ENCODE data around the gene PLEKHG5. TPM values are rescaled to one million over a fixed set of nuclear protein-coding genes. Genes with fewer than 3 reads are reported as not detected.
A peak's percentile ranks its signal among the peaks of the same experiment; 100 is the strongest.

PLEKHG5 gene
- polyA plus RNA-seq, 2 of the 4 experiments (the other 2 are of a cell fraction), result 0.84 to 3.1 TPM

DNA sequence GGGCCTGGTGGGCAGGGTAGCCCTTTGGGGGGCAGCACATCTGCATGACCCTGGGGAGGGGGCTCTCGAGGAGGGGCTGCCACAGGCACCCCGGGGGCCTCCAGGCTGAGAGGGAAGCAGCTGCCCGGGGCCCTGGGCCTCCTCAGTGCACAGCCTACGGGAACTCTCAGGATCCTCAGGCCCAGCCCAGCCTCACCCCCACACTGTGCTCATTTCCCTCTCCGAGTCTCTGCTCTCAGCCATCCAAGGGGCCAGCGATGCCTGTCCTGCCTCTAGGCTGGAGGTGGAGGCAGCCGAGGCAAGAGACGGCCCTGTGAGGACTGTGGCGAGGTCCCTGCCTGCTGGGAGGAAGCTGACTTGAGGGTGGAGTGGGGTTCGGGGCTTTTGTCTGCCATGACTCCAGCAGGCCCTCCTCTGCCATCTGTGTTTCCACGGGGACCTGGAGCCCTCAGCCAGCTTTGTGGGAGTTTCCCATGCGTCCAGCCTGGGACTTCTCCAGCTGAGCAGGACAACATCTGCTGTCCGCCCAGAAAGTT is 7.2 kb upstream of the PLEKHG5 start:
- ATAC-seq, result peak in 1 of 2 experiments; percentile 16; a peak in 2 of 6 replicates
- Histone ChIP-seq H3K27ac (no peak overlapping the region), H3K4me2 (no peak overlapping the region), H3K4me3 (no peak overlapping the region), H3K9me3 (no peaks in the 10 kb centered on the region), H3K4me1 (peaks cover 11% of the 10 kb centered on the region)
- WGBS (ENCODE audit: missing lambda C conversion rate), result 88% methylated on average over 7 of the region's 13 CpGs
- no peak for DNase-seq (ENCODE audit: low read depth in 1 of 2, low spot score in 1 of 2)
- ChIA-PET POLR2A (no interaction called here), CTCF (interaction anchor here (1.1 to 8.8 kb wide), 4 partner anchors 8 to 56 kb away, joined by 3 to 54 read pairs (median 6); partner anchors contain the start of genes NOL9, PLEKHG5 and TAS1R1)
- no peak for FAIRE-seq
- TF ChIP-seq CBX2 (IDR thresholded peaks at IDR 0.05; ENCODE audit: borderline replicate concordance, low read depth) (no peak), KDM5A (IDR thresholded peaks at IDR 0.05) (no peak), MAZ (IDR thresholded peaks at IDR 0.05; ENCODE audit: borderline replicate concordance, low read depth, low read length) (no peak), ESRRA (IDR thresholded peaks at IDR 0.05; ENCODE audit: borderline replicate concordance, low read length) (no peak), TFCP2L1 (CRISPR knock-in tag; IDR thresholded peaks at IDR 0.05) (no peak), KDM1A (IDR thresholded peaks at IDR 0.05; ENCODE audit: low read depth) (no peak), HOXB5 (CRISPR knock-in tag; IDR thresholded peaks at IDR 0.05) (no peak), CEBPB (IDR thresholded peaks at IDR 0.05) (no peak), JUNB (IDR thresholded peaks at IDR 0.05) (no peak), EHMT2 (IDR thresholded peaks at IDR 0.05; ENCODE audit: low read depth) (no peak), RFX5 (IDR thresholded peaks at IDR 0.05) (no peak)
- TF ChIP-seq, protein P1, sequence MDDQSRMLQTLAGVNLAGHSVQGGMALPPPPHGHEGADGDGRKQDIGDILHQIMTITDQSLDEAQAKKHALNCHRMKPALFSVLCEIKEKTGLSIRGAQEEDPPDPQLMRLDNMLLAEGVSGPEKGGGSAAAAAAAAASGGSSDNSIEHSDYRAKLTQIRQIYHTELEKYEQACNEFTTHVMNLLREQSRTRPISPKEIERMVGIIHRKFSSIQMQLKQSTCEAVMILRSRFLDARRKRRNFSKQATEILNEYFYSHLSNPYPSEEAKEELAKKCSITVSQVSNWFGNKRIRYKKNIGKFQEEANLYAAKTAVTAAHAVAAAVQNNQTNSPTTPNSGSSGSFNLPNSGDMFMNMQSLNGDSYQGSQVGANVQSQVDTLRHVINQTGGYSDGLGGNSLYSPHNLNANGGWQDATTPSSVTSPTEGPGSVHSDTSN (IDR thresholded peaks at IDR 0.05), result no peak

DNA sequence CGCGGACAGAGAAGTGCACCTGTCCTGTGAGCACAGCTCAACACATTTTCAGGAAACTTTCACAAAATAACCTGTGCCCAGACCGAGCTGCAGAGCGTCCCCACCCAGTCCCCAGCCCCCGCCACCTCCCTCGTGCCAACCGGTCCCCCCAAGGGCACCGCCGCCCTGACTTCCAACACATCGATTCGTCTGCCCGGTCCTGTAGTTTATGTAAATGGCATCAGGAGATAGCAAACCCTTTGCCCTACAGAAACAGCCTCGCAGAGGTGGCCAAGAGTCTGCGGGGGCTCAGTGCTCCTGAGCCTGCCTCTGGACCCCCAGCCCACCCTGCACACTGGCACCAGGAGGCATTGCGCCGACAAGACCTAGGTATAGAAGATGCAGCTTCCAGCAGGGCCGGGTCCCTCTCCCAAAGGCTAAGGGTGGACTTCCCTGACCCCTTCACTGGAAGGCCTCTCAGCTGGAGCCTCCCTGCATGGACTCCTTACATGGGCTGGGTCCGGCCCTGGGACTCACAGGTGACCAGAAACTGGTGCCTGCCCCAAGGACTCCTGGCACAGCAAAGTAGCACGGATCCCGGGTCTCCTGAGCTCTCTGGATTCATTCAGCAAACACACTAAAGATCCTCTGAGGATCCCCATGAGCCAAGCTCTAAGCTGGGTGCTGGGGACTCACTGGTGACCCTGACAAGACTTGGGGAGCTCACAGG is 6.6 kb upstream of the PLEKHG5 start:
- 38% methylated on average over 6 of the region's 20 CpGs for WGBS (ENCODE audit: missing lambda C conversion rate)
- H3K27ac ChIP-seq, result peak overlapping the region; percentile 74 to 90; a peak in 5 of 6 replicates
- POLR2A ChIA-PET, result no interaction called here
- ATAC-seq, result peak in 1 of 2 experiments; percentile 10; a peak in 2 of 6 replicates
- FAIRE-seq, result no peak
- H3K4me1 ChIP-seq, result peaks cover 11% of the 10 kb centered on the region
- no peaks in the 10 kb centered on the region for H3K9me3 ChIP-seq
- TF ChIP-seq EHF (CRISPR knock-in tag; IDR thresholded peaks at IDR 0.05) (no peak), RAD21 (conservative IDR thresholded peaks at IDR 0.05 in 1 of 2, IDR thresholded peaks at IDR 0.05 in 1 of 2) (no peak), ZFP36 (IDR thresholded peaks at IDR 0.05; ENCODE audit: borderline replicate concordance, partially characterized antibody) (no peak), JUN (IDR thresholded peaks at IDR 0.05) (no peak), ZC3H11A (IDR thresholded peaks at IDR 0.05) (no peak), MYC (IDR thresholded peaks at IDR 0.05; ENCODE audit: borderline replicate concordance, low read length) (no peak), CHD4 (IDR thresholded peaks at IDR 0.05; ENCODE audit: borderline replicate concordance) (no peak), EHMT2 (IDR thresholded peaks at IDR 0.05; ENCODE audit: low read depth) (no peak), CBX2 (IDR thresholded peaks at IDR 0.05; ENCODE audit: borderline replicate concordance, low read depth) (no peak), KDM1A (IDR thresholded peaks at IDR 0.05; ENCODE audit: low read depth) (no peak), ZNF302 (CRISPR knock-in tag; IDR thresholded peaks at IDR 0.05) (no peak), SMC3 (IDR thresholded peaks at IDR 0.05) (no peak), NFE2L2 (conservative IDR thresholded peaks at IDR 0.05; ENCODE audit: low read length) (no peak), ESRRA (IDR thresholded peaks at IDR 0.05; ENCODE audit: borderline replicate concordance, low read length) (no peak), PHF8 (IDR thresholded peaks at IDR 0.05; ENCODE audit: borderline replicate concordance, low read depth) (no peak), FOSB (CRISPR knock-in tag; IDR thresholded peaks at IDR 0.05) (no peak)
- TF ChIP-seq, protein P2, sequence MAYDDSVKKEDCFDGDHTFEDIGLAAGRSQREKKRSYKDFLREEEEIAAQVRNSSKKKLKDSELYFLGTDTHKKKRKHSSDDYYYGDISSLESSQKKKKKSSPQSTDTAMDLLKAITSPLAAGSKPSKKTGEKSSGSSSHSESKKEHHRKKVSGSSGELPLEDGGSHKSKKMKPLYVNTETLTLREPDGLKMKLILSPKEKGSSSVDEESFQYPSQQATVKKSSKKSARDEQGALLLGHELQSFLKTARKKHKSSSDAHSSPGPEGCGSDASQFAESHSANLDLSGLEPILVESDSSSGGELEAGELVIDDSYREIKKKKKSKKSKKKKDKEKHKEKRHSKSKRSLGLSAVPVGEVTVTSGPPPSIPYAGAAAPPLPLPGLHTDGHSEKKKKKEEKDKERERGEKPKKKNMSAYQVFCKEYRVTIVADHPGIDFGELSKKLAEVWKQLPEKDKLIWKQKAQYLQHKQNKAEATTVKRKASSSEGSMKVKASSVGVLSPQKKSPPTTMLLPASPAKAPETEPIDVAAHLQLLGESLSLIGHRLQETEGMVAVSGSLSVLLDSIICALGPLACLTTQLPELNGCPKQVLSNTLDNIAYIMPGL (CRISPR knock-in tag; IDR thresholded peaks at IDR 0.05; ENCODE audit: borderline replicate concordance), result no peak
- TF ChIP-seq, protein P1 (IDR thresholded peaks at IDR 0.05), result no peak
- TF ChIP-seq, protein P3, sequence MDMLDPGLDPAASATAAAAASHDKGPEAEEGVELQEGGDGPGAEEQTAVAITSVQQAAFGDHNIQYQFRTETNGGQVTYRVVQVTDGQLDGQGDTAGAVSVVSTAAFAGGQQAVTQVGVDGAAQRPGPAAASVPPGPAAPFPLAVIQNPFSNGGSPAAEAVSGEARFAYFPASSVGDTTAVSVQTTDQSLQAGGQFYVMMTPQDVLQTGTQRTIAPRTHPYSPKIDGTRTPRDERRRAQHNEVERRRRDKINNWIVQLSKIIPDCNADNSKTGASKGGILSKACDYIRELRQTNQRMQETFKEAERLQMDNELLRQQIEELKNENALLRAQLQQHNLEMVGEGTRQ (IDR thresholded peaks at IDR 0.05), result no peak
- TF ChIP-seq, protein P4, sequence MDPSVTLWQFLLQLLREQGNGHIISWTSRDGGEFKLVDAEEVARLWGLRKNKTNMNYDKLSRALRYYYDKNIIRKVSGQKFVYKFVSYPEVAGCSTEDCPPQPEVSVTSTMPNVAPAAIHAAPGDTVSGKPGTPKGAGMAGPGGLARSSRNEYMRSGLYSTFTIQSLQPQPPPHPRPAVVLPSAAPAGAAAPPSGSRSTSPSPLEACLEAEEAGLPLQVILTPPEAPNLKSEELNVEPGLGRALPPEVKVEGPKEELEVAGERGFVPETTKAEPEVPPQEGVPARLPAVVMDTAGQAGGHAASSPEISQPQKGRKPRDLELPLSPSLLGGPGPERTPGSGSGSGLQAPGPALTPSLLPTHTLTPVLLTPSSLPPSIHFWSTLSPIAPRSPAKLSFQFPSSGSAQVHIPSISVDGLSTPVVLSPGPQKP (IDR thresholded peaks at IDR 0.05; ENCODE audit: low read depth, low read length), result no peak
- no peak for DNase-seq (ENCODE audit: low read depth in 1 of 2, low spot score in 1 of 2)
- CTCF ChIA-PET, result interaction anchor here (1.1 to 8.8 kb wide), 3 partner anchors 8 to 12 kb away, joined by 3 to 54 read pairs (median 5); partner anchors contain the start of gene PLEKHG5
- peak overlapping the region; percentile 66 for H3K4me3 ChIP-seq
- H3K4me2 ChIP-seq, result peak overlapping the region; percentile 98
